NB4 (cell line): ENCODE data around the gene METTL14.

ENCODE experiments used
- DNase-seq: peaks from one replicate; pipeline ENCODE4 v3.0.0; 2010; ENCODE audit warnings: low read depth
- H3K4me3 ChIP-seq: one replicate; pipeline ENCODE4 v1.5.1; 2011; ENCODE audit warnings: mild to moderate bottlenecking, low read depth, low read length, moderate library complexity
- MYC ChIP-seq: IDR thresholded peaks from 2 replicates; pipeline ENCODE4 v1.6.1; 2011; ENCODE audit warnings: low read depth, low read length
- POLR2A ChIP-seq: IDR thresholded peaks from 2 replicates; pipeline ENCODE4 v1.6.1; 2011; ENCODE audit warnings: mild to moderate bottlenecking; ENCODE audit not compliant: insufficient read length; ENCODE audit errors: extremely low read depth
- TF ChIP-seq, protein P1 (sequence below): IDR thresholded peaks from one replicate; pipeline ENCODE4 v1.5.1; 2012; ENCODE audit warnings: low read depth, low read length
- TF ChIP-seq, protein P2 (sequence below): IDR thresholded peaks from 2 replicates; pipeline ENCODE4 v1.6.1; 2011; ENCODE audit warnings: low read depth, low read length

The METTL14 gene

DNA sequence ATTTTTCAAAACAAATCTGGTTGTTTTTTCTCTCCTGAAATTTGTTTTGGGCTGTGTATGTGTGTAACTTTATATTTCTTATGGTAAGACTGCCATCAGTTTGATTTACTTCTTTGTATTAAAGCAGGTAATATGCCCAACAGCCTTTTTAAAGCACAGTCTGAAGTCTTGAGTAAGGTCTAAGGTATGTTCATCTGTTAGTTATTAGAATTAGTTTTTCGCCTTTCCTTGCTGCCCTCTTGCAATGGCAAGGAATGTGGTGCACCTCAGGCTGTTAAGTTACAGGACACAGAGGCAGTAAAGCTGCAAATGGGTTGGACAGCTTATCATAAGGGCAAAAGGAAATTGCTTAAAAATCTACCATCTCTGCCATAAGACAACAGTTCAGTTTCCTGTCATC lies 71.8 kb downstream of the METTL14 start:
- TF ChIP-seq, protein P1, sequence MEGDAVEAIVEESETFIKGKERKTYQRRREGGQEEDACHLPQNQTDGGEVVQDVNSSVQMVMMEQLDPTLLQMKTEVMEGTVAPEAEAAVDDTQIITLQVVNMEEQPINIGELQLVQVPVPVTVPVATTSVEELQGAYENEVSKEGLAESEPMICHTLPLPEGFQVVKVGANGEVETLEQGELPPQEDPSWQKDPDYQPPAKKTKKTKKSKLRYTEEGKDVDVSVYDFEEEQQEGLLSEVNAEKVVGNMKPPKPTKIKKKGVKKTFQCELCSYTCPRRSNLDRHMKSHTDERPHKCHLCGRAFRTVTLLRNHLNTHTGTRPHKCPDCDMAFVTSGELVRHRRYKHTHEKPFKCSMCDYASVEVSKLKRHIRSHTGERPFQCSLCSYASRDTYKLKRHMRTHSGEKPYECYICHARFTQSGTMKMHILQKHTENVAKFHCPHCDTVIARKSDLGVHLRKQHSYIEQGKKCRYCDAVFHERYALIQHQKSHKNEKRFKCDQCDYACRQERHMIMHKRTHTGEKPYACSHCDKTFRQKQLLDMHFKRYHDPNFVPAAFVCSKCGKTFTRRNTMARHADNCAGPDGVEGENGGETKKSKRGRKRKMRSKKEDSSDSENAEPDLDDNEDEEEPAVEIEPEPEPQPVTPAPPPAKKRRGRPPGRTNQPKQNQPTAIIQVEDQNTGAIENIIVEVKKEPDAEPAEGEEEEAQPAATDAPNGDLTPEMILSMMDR, result no peak
- no peak for TF ChIP-seq MYC
- TF ChIP-seq POLR2A, result no peak
- TF ChIP-seq, protein P2, sequence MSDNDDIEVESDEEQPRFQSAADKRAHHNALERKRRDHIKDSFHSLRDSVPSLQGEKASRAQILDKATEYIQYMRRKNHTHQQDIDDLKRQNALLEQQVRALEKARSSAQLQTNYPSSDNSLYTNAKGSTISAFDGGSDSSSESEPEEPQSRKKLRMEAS, result no peak
- no peak for DNase-seq
- no peak overlapping the region for H3K4me3 ChIP-seq

DNA sequence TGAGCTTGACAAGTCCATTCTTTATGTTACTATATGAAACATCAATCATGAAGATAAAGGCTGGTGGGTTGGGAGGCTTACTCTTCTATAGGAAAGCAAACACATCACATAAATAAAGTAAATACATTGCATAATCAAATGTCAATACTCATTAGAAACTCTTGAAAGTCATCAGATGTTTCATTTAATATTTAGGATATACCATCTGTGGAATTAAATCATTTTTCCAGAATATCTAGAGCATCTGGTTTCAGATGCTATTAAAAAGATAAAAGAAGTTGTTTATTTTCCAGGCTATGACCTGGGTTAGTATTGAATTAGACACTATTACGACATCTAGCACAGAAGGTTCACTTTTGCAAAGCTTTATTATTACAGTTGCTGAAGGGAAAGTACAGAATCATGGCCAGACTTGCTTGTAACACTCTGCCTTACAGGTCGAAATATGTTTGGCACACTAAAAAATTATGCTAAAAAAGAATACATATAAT lies 72.6 kb downstream of the METTL14 start:
- no peak overlapping the region for H3K4me3 ChIP-seq
- TF ChIP-seq, protein P1, result no peak
- TF ChIP-seq POLR2A (no peak), MYC (no peak)
- TF ChIP-seq, protein P2, result no peak
- no peak for DNase-seq

DNA sequence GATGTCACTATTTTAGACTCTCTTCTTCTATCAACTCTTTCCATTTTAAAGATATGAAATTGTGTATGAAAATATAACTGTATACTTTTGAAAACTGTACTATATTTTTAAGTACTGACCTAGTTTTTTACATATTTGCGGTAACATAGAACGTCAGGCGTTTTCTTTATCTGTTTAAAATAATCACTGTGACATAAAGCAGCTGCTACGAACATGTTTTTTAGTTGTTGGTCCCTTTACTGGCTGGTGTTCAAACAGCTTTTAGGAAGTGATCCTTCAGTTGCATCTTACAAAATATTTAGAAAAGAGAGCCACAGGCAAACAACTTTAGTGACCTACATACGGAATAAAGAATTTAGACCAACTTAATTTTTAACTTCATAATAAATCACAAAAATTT lies 73.1 kb downstream of the METTL14 start:
- no peak for TF ChIP-seq POLR2A
- TF ChIP-seq MYC, result no peak
- TF ChIP-seq, protein P2, result no peak
- TF ChIP-seq, protein P1, result no peak
- DNase-seq, result no peak
- H3K4me3 ChIP-seq, result no peak overlapping the region

DNA sequence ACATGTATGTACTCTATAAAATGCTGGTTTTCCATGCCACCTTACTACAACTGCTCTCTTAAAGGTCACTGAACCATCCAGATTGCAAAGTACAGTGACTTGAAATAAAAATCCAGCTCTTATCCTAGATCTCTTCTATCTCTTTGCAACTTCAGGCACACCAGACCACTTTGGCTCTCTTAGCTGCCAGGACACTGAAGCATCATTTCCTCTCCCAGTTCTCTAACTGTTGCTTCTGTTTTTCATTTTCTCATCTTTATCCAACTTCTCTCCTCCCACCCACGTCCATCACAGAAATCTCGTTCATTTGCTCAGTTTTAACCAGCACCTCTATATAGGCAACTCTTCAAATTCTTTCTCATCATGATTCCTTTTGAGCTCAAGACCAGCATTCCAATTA lies 74.3 kb downstream of the METTL14 start:
- TF ChIP-seq MYC, result no peak
- TF ChIP-seq, protein P1, result no peak
- TF ChIP-seq, protein P2, result no peak
- TF ChIP-seq POLR2A, result no peak
- DNase-seq, result no peak
- no peak overlapping the region for H3K4me3 ChIP-seq

DNA sequence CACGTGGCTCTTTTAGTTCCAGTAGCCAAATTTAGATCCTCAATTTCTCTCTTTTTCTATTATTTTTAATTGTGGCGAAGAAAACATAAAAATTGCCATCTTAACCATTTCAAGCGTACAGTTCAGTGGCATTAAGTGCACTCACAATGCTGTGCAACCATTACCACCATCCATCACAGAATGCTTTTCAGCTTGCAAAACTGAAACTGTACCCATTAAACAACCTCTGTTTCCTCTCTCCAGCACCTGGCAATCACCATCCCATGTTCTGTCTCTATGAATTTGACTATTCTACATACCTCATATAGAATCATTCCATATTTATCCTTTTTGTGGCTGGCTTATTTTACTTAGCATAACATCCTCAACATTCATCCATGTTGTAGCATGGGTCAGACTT lies 74.9 kb downstream of the METTL14 start:
- DNase-seq, result no peak
- TF ChIP-seq POLR2A (no peak), MYC (no peak)
- TF ChIP-seq, protein P2, result no peak
- TF ChIP-seq, protein P1, result no peak
- no peak overlapping the region for H3K4me3 ChIP-seq
